HepG2 (cell line): ENCODE results near the gene SALL4. TPM values are rescaled to one million over a fixed set of nuclear protein-coding genes. Genes with fewer than 3 reads are reported as not detected.

Experiments
- FOXO1 ChIP-seq: sonication (generic); formaldehyde crosslinking; IDR thresholded peaks from 2 replicates; pipeline ENCODE4 v1.4.0; 2020; ENCODE audit warnings: missing genetic modification reagents
- MIER2 ChIP-seq: IDR thresholded peaks from 2 replicates; pipeline ENCODE4 v1.6.1; 2016; ENCODE audit warnings: missing biosample characterization, missing genetic modification reagents
- MTF2 ChIP-seq: sonication (generic); formaldehyde crosslinking; IDR thresholded peaks from 2 replicates; pipeline ENCODE4 v1.5.0; 2020; ENCODE audit warnings: missing genetic modification reagents, borderline replicate concordance
- PAF1 ChIP-seq: IDR thresholded peaks from 2 replicates; pipeline ENCODE4 v1.6.1; 2016; ENCODE audit warnings: missing genetic modification reagents, missing compliant biosample characterization
- RAD21 ChIP-seq: fragments of 450-650 bp; formaldehyde crosslinking; IDR thresholded peaks from 2 replicates; pipeline ENCODE4 v1.5.0; 2020; ENCODE audit warnings: mild to moderate bottlenecking
- RCOR2 ChIP-seq: IDR thresholded peaks from 2 replicates; pipeline ENCODE4 v1.6.1; 2016; ENCODE audit warnings: missing biosample characterization, missing genetic modification reagents
- RFX5 ChIP-seq: IDR thresholded peaks from 2 replicates; pipeline ENCODE4 v1.6.1; 2011; ENCODE audit warnings: low read depth, low read length, improper control_type of control experiment
- STAT5B ChIP-seq: sonication (generic); formaldehyde crosslinking; IDR thresholded peaks from 2 replicates; pipeline ENCODE4 v1.4.0; 2020; ENCODE audit warnings: missing genetic modification reagents
- U2AF2 ChIP-seq: fragments of 200-400 bp; formaldehyde crosslinking; IDR thresholded peaks from 2 replicates; pipeline ENCODE4 v1.6.1; 2017; ENCODE audit warnings: low read depth, mild to moderate bottlenecking, low read length
- ZBTB1 ChIP-seq: sonication (generic); formaldehyde crosslinking; IDR thresholded peaks from 2 replicates; pipeline ENCODE4 v1.4.0; 2020; ENCODE audit warnings: missing genetic modification reagents, borderline replicate concordance
- ZC3H4 ChIP-seq: sonication (generic); formaldehyde crosslinking; IDR thresholded peaks from 2 replicates; pipeline ENCODE4 v1.4.0; 2020; ENCODE audit warnings: missing genetic modification reagents, borderline replicate concordance
- ZFP36L2 ChIP-seq: sonication (generic); formaldehyde crosslinking; IDR thresholded peaks from 2 replicates; pipeline ENCODE4 v1.4.0; 2020; ENCODE audit warnings: missing genetic modification reagents
- ZKSCAN5 ChIP-seq: sonication (generic); formaldehyde crosslinking; IDR thresholded peaks from 2 replicates; pipeline ENCODE4 v1.5.1; 2020; ENCODE audit warnings: mild to moderate bottlenecking, missing genetic modification reagents
- ZNF253 ChIP-seq: sonication (generic); formaldehyde crosslinking; IDR thresholded peaks from 2 replicates; pipeline ENCODE4 v1.8.0; 2022; ENCODE audit warnings: mild to moderate bottlenecking, missing genetic modification reagents, borderline replicate concordance
- ZNF383 ChIP-seq: sonication (generic); formaldehyde crosslinking; IDR thresholded peaks from 2 replicates; pipeline ENCODE4 v1.4.0; 2020; ENCODE audit warnings: missing genetic modification reagents, mild to moderate bottlenecking, borderline replicate concordance
- polyA plus RNA-seq, 8 experiments: library from polyadenylated mRNA; depleted of rRNA in 3 of 8; stranded (reverse) in 7 of 8; unstranded in 1 of 8; fragments of >200 nt; fragmentation: Illumina TruSeq in 4 of 8; extraction: Trizol in 4 of 8; gene quantifications; 2 replicates each; pipeline versions ENCODE4 v1.2.1 to v1.2.3, GENCODE V29; 2011 to 2016; ENCODE audit warnings: low read depth in 4 of 8, missing spikeins in 1 of 8, mixed read lengths in 1 of 8; ENCODE audit not compliant: insufficient read depth in 1 of 8
- total RNA-seq, 5 experiments: library from RNA; depleted of rRNA; stranded (reverse); fragments of >200 nt; fragmentation: Illumina TruSeq; extraction: Trizol; gene quantifications; 2 replicates each; pipeline ENCODE4 v1.2.3, GENCODE V29; 2016; ENCODE audit warnings: low read depth in 1 of 5
- TF ChIP-seq, protein P1 (sequence below): sonication (generic); formaldehyde crosslinking; IDR thresholded peaks from 2 replicates; pipeline ENCODE4 v1.8.1; 2022; ENCODE audit warnings: low read depth, mild to moderate bottlenecking, missing genetic modification reagents
- TF ChIP-seq, protein P2 (sequence below): sonication (generic); formaldehyde crosslinking; IDR thresholded peaks from 2 replicates; pipeline ENCODE4 v1.4.0; 2020; ENCODE audit warnings: missing genetic modification reagents
- TF ChIP-seq, protein P3 (sequence below): sonication (generic); formaldehyde crosslinking; IDR thresholded peaks from 2 replicates; pipeline ENCODE4 v1.8.0; 2022; ENCODE audit warnings: mild to moderate bottlenecking, missing genetic modification reagents, borderline replicate concordance

Gene SALL4
- total and polyA plus RNA-seq, 2 of the 13 experiments (the other 11 are each of a cell fraction or from before 2014, with no cell fraction given) = 0.33 to 1.8 TPM

DNA sequence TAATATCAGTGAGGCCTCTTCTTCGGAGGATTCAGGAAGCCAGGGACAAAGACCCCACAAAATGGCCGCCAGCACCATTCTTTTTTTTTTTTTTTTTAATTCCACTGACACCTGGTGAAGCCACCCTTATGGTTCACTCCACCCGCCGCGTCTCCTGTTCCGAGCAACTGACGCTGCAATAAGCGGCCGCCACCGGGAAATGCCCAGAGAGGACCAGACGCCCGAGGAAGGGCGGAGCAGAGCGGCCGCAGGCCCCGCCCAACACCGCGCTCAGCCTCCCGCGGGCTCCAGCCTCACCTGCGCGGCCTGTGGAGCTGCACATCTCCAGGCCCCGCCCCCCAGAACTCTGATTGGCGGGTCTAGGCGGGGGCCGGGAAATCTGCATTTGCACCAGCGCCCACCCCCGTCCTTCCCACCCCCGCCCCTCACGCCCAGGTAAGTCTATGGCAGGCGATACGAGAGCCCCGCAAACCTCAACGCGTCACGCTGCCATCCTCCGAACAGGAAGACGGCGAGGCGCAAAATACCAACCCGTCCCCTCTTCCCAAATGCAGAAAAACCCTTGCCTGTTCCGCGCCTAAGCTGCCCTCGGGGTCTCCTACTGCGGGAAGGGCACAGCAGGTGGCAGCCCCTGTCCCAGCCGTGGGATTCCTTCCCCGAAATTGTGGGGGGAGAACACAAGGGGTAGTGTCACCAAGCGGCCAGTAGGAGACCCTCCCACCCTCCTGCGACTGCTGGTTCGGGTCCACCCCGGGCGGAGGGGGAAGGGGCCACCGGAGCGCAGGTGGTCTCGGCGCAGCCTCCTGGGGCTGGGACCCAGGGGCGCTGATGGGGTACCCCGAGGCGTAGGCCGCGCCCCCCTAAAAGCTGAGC, 35.1 kb downstream of the SALL4 start (continued):
- no peak for TF ChIP-seq U2AF2
- TF ChIP-seq, protein P1, sequence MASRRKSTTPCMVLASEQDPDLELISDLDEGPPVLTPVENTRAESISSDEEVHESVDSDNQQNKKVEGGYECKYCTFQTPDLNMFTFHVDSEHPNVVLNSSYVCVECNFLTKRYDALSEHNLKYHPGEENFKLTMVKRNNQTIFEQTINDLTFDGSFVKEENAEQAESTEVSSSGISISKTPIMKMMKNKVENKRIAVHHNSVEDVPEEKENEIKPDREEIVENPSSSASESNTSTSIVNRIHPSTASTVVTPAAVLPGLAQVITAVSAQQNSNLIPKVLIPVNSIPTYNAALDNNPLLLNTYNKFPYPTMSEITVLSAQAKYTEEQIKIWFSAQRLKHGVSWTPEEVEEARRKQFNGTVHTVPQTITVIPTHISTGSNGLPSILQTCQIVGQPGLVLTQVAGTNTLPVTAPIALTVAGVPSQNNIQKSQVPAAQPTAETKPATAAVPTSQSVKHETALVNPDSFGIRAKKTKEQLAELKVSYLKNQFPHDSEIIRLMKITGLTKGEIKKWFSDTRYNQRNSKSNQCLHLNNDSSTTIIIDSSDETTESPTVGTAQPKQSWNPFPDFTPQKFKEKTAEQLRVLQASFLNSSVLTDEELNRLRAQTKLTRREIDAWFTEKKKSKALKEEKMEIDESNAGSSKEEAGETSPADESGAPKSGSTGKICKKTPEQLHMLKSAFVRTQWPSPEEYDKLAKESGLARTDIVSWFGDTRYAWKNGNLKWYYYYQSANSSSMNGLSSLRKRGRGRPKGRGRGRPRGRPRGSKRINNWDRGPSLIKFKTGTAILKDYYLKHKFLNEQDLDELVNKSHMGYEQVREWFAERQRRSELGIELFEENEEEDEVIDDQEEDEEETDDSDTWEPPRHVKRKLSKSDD (CRISPR knock-in tag) = 0 out of 2 replicates have a peak, but pooled peaks have one; percentile 31
- no peak for TF ChIP-seq ZC3H4
- no peak for TF ChIP-seq ZNF383 (CRISPR knock-in tag)
- TF ChIP-seq, protein P2, sequence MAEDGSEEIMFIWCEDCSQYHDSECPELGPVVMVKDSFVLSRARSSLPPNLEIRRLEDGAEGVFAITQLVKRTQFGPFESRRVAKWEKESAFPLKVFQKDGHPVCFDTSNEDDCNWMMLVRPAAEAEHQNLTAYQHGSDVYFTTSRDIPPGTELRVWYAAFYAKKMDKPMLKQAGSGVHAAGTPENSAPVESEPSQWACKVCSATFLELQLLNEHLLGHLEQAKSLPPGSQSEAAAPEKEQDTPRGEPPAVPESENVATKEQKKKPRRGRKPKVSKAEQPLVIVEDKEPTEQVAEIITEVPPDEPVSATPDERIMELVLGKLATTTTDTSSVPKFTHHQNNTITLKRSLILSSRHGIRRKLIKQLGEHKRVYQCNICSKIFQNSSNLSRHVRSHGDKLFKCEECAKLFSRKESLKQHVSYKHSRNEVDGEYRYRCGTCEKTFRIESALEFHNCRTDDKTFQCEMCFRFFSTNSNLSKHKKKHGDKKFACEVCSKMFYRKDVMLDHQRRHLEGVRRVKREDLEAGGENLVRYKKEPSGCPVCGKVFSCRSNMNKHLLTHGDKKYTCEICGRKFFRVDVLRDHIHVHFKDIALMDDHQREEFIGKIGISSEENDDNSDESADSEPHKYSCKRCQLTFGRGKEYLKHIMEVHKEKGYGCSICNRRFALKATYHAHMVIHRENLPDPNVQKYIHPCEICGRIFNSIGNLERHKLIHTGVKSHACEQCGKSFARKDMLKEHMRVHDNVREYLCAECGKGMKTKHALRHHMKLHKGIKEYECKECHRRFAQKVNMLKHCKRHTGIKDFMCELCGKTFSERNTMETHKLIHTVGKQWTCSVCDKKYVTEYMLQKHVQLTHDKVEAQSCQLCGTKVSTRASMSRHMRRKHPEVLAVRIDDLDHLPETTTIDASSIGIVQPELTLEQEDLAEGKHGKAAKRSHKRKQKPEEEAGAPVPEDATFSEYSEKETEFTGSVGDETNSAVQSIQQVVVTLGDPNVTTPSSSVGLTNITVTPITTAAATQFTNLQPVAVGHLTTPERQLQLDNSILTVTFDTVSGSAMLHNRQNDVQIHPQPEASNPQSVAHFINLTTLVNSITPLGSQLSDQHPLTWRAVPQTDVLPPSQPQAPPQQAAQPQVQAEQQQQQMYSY = no peak
- TF ChIP-seq RCOR2 (CRISPR knock-in tag) = no peak
- peak; percentile 43; the same call in 1 of the 2 replicates for TF ChIP-seq MIER2 (CRISPR knock-in tag)
- no peak for TF ChIP-seq RFX5
- no peak for TF ChIP-seq ZBTB1 (CRISPR knock-in tag)
- no peak; the same call in 1 of the 2 replicates for TF ChIP-seq FOXO1
- no peak for TF ChIP-seq ZKSCAN5
- TF ChIP-seq ZNF253 (CRISPR knock-in tag) = 0 out of 2 replicates have a peak, but pooled peaks have one; percentile 42
- TF ChIP-seq, protein P3, sequence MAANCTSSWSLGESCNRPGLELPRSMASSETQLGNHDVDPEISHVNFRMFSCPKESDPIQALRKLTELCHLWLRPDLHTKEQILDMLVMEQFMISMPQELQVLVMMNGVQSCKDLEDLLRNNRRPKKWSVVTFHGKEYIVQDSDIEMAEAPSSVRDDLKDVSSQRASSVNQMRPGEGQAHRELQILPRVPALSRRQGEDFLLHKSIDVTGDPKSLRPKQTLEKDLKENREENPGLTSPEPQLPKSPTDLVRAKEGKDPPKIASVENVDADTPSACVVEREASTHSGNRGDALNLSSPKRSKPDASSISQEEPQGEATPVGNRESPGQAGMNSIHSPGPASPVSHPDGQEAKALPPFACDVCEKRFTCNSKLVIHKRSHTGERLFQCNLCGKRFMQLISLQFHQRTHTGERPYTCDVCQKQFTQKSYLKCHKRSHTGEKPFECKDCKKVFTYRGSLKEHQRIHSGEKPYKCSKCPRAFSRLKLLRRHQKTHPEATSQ = no peak
- no peak for TF ChIP-seq PAF1 (CRISPR knock-in tag)
- TF ChIP-seq ZFP36L2 = no peak
- peak; percentile 44; the same call in 1 of the 2 replicates for TF ChIP-seq STAT5B (CRISPR knock-in tag)
- 0 out of 2 replicates have a peak, but pooled peaks have one; percentile 71 for TF ChIP-seq MTF2 (CRISPR knock-in tag)
- TF ChIP-seq RAD21 (CRISPR knock-in tag) = peak; percentile 62
